HL-60 (cell line): ENCODE results near the gene C9orf50.

Experiments
- POLR2AphosphoS5 ChIP-seq: IDR thresholded peaks from 2 replicates; pipeline ENCODE4 v1.6.1; 2012; ENCODE audit warnings: low read depth
- SPI1 ChIP-seq: IDR thresholded peaks from 2 replicates; pipeline ENCODE4 v1.6.1; 2012; ENCODE audit warnings: low read depth, mild to moderate bottlenecking, borderline replicate concordance
- TF ChIP-seq, protein P1 (sequence below): IDR thresholded peaks from one replicate; pipeline ENCODE4 v1.5.1; 2011; ENCODE audit warnings: low read length, control low read depth, inconsistent platforms; ENCODE audit not compliant: insufficient read depth
- TF ChIP-seq, protein P2 (sequence below): IDR thresholded peaks from 2 replicates; pipeline ENCODE4 v1.6.1; 2012; ENCODE audit warnings: low read depth; ENCODE audit not compliant: insufficient replicate concordance

DNA sequence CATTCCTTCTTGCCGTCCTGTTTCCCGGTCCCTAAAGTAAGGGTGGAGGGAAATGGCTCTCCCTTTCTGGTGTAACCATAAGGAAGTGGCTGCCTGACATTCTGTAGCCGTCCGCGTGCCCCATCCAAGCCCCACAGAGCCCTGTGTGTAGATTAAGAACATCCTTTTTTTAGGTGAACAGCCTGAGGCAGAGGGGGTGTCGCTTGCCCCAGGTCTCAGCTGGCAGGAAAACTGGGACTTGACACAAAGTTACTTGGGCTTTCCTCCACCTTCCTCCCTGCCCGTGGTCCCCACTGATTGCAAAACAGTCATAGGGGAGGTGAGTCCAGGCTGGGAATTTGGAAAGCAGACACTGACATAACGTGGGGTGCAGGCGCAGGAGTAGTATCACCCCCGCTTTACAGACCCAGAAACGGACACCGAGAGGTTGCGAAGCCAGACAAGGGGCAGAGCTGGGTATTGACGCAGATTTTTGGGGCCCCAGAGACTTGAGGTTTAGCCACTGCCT, 22.8 kb downstream of the C9orf50 start:
- TF ChIP-seq, protein P1, sequence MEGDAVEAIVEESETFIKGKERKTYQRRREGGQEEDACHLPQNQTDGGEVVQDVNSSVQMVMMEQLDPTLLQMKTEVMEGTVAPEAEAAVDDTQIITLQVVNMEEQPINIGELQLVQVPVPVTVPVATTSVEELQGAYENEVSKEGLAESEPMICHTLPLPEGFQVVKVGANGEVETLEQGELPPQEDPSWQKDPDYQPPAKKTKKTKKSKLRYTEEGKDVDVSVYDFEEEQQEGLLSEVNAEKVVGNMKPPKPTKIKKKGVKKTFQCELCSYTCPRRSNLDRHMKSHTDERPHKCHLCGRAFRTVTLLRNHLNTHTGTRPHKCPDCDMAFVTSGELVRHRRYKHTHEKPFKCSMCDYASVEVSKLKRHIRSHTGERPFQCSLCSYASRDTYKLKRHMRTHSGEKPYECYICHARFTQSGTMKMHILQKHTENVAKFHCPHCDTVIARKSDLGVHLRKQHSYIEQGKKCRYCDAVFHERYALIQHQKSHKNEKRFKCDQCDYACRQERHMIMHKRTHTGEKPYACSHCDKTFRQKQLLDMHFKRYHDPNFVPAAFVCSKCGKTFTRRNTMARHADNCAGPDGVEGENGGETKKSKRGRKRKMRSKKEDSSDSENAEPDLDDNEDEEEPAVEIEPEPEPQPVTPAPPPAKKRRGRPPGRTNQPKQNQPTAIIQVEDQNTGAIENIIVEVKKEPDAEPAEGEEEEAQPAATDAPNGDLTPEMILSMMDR, result no peak
- TF ChIP-seq, protein P2, sequence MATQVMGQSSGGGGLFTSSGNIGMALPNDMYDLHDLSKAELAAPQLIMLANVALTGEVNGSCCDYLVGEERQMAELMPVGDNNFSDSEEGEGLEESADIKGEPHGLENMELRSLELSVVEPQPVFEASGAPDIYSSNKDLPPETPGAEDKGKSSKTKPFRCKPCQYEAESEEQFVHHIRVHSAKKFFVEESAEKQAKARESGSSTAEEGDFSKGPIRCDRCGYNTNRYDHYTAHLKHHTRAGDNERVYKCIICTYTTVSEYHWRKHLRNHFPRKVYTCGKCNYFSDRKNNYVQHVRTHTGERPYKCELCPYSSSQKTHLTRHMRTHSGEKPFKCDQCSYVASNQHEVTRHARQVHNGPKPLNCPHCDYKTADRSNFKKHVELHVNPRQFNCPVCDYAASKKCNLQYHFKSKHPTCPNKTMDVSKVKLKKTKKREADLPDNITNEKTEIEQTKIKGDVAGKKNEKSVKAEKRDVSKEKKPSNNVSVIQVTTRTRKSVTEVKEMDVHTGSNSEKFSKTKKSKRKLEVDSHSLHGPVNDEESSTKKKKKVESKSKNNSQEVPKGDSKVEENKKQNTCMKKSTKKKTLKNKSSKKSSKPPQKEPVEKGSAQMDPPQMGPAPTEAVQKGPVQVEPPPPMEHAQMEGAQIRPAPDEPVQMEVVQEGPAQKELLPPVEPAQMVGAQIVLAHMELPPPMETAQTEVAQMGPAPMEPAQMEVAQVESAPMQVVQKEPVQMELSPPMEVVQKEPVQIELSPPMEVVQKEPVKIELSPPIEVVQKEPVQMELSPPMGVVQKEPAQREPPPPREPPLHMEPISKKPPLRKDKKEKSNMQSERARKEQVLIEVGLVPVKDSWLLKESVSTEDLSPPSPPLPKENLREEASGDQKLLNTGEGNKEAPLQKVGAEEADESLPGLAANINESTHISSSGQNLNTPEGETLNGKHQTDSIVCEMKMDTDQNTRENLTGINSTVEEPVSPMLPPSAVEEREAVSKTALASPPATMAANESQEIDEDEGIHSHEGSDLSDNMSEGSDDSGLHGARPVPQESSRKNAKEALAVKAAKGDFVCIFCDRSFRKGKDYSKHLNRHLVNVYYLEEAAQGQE, result no peak
- TF ChIP-seq POLR2AphosphoS5 (no peak), SPI1 (no peak)
